BE2C (cell line): ENCODE data around the gene TRPV4.
A peak's percentile ranks its signal among the peaks of the same experiment; 100 is the strongest.

Experiments used
- DNase-seq: peaks from one replicate; pipeline ENCODE4 v3.0.0-alpha.2; 2020
- H3K27me3 ChIP-seq: fragments of 250-450 bp; sonication (Bioruptor Pico); 2 replicates; pipeline ENCODE4 v1.5.1; 2020; ENCODE audit warnings: mild to moderate bottlenecking
- H3K36me3 ChIP-seq: fragments of 250-450 bp; sonication (Bioruptor Pico); 2 replicates; pipeline ENCODE4 v1.5.1; 2020; ENCODE audit warnings: mild to moderate bottlenecking
- H3K4me1 ChIP-seq: fragments of 250-450 bp; sonication (Bioruptor Pico); 2 replicates; pipeline ENCODE4 v1.5.1; 2020
- H3K4me3 ChIP-seq: 2 replicates; pipeline ENCODE4 v1.5.1; 2011; ENCODE audit warnings: low read depth, low read length
- H3K9me3 ChIP-seq: fragments of 250-450 bp; sonication (Bioruptor Pico); 2 replicates; pipeline ENCODE4 v1.5.1; 2020
- CTCF ChIP-seq: IDR thresholded peaks from 2 replicates; pipeline ENCODE4 v1.5.1; 2012; ENCODE audit warnings: mild to moderate bottlenecking, low read depth, low read length

The TRPV4 gene

GRCh38 chr12:109767456-109767855, 65.7 kb downstream of the TRPV4 start:
- no peak for DNase-seq
- Histone ChIP-seq H3K9me3 (no peaks in the 10 kb centered on the region), H3K4me3 (no peak overlapping the region), H3K4me1 (peaks cover 40% of the 10 kb centered on the region), H3K36me3 (peaks cover 95% of the 10 kb centered on the region), H3K27me3 (no peaks in the 10 kb centered on the region)
- TF ChIP-seq CTCF, result no peak

GRCh38 chr12:109766251-109766778, 66.9 kb downstream of the TRPV4 start:
- H3K4me1 ChIP-seq, result peaks cover 41% of the 10 kb centered on the region

GRCh38 chr12:109765446-109765810, 67.8 kb downstream of the TRPV4 start:
- DNase-seq, result no peak
- Histone ChIP-seq H3K27me3 (no peaks in the 10 kb centered on the region), H3K36me3 (peaks cover 96% of the 10 kb centered on the region), H3K4me1 (peaks cover 48% of the 10 kb centered on the region), H3K4me3 (no peak overlapping the region), H3K9me3 (no peaks in the 10 kb centered on the region; the same call in 1 of the 2 replicates)
- TF ChIP-seq CTCF, result no peak

More at GRCh38 chr12:109766251-109766778, 66.9 kb downstream of the TRPV4 start:
- Histone ChIP-seq H3K9me3 (no peaks in the 10 kb centered on the region), H3K4me3 (no peak overlapping the region), H3K36me3 (peaks cover 95% of the 10 kb centered on the region), H3K27me3 (no peaks in the 10 kb centered on the region)
- TF ChIP-seq CTCF, result no peak
- DNase-seq, result no peak

- H3K4me3 ChIP-seq, result no peak overlapping the region
- peaks cover 96% of the 10 kb centered on the region for H3K36me3 ChIP-seq
- TF ChIP-seq CTCF, result no peak
- H3K9me3 ChIP-seq, result no peaks in the 10 kb centered on the region; the same call in 1 of the 2 replicates
- peak; percentile 10 for DNase-seq
- H3K4me1 ChIP-seq, result peaks cover 48% of the 10 kb centered on the region
- H3K27me3 ChIP-seq, result no peaks in the 10 kb centered on the region
Observed at GRCh38 chr12:109764776-109765445, 68.3 kb downstream of the TRPV4 start.

- Histone ChIP-seq H3K27me3 (no peaks in the 10 kb centered on the region), H3K4me3 (no peak overlapping the region), H3K9me3 (no peaks in the 10 kb centered on the region; the same call in 1 of the 2 replicates), H3K4me1 (peaks cover 47% of the 10 kb centered on the region), H3K36me3 (peaks cover 96% of the 10 kb centered on the region)
- TF ChIP-seq CTCF, result peak; percentile 51
- DNase-seq, result peak; percentile 24
Observed at GRCh38 chr12:109764123-109764522, 69.1 kb downstream of the TRPV4 start.

GRCh38 chr12:109763201-109763841, 69.9 kb downstream of the TRPV4 start:
- Histone ChIP-seq H3K4me3 (no peak overlapping the region), H3K27me3 (no peaks in the 10 kb centered on the region), H3K4me1 (peaks cover 47% of the 10 kb centered on the region), H3K9me3 (no peaks in the 10 kb centered on the region; the same call in 1 of the 2 replicates), H3K36me3 (peaks cover 96% of the 10 kb centered on the region)
- peak; percentile 32 for DNase-seq
- TF ChIP-seq CTCF, result no peak
